HCT116 (cell line): ENCODE results near the gene MTFR1L. TPM values are rescaled to one million over a fixed set of nuclear protein-coding genes. Genes with fewer than 3 reads are reported as not detected.

ENCODE experiments used
- ATAC-seq: fragments of 200-7000 bp; cut with Tn5 transposase; 2 replicates; pipeline ENCODE4 v1.9.1; 2020; ENCODE audit warnings: mild to moderate bottlenecking, moderate library complexity
- BruUV-seq: library from RNA; stranded (reverse); fragments of 400-500 nt; replicated peaks from 2 replicates; lab custom pipeline; 2021; lab: Mats Ljungman, UMichigan
- CTCF ChIA-PET: fragments of 300-600 bp; sonication (Branson Sonifier 250); formaldehyde crosslinking; loops from one replicate; lab custom pipeline; 2021; ENCODE audit warnings: antibody characterized with exemption; lab: Charles Lee
- POLR2A ChIA-PET: fragments of 300-600, 350-600 bp; sonication (Branson Sonifier 250); formaldehyde crosslinking; loops from one replicate; lab custom pipeline; 2021; ENCODE audit warnings: antibody characterized with exemption; lab: Charles Lee
- RAD21 ChIA-PET, 2 experiments: fragments of 300-600 bp; sonication (Branson Sonifier 250); formaldehyde crosslinking; loops; one replicate each; lab custom pipeline; 2023; ENCODE audit warnings: low total read pairs in 2 of 2; ENCODE audit not compliant: uncharacterized antibody in 2 of 2, unreplicated experiment in 2 of 2, low non-redundant PET in 1 of 2; lab: Charles Lee
- DNase-seq: peaks from one replicate; pipeline ENCODE4 v3.0.0-alpha.2; 2010; ENCODE audit warnings: low read depth, low spot score
- H2AFZ ChIP-seq: fragments of 200-600 bp; shearing (Covaris generic), sonication (generic); 2 replicates; pipeline ENCODE4 v1.6.1; 2017; ENCODE audit warnings: low read depth, mixed run types, mixed read lengths, antibody characterized with exemption, low read length; ENCODE audit not compliant: poor library complexity, severe bottlenecking
- H3K27ac ChIP-seq: 2 replicates; pipeline ENCODE4 v1.5.1; 2012; ENCODE audit warnings: low read depth, low read length
- H3K27me3 ChIP-seq: fragments of 200-600 bp; sonication (generic); 2 replicates; pipeline ENCODE4 v1.6.1; 2016; ENCODE audit warnings: mixed run types, low read length, mixed read lengths; ENCODE audit not compliant: insufficient read depth
- H3K36me3 ChIP-seq, 2 experiments: fragments of 200-500 bp in 1 of 2; fragments of 200-600 bp in 1 of 2; sonication (Bioruptor generic) in 1 of 2; sonication (generic) in 1 of 2; 2 replicates each; pipeline versions ENCODE4 v1.5.1 to v1.6.1; 2014 to 2016; ENCODE audit warnings: low read length in 2 of 2, inconsistent platforms in 1 of 2, mixed read lengths in 1 of 2, mixed run types in 1 of 2; ENCODE audit not compliant: insufficient read depth in 2 of 2, control insufficient read depth in 1 of 2
- H3K4me1 ChIP-seq, 2 experiments: fragments of 200-600 bp in 1 of 2; sonication (generic) in 1 of 2; 2 replicates each; pipeline versions ENCODE4 v1.5.1 to v1.6.1; 2012 to 2017; ENCODE audit warnings: low read length in 2 of 2, inconsistent platforms in 1 of 2, mild to moderate bottlenecking in 1 of 2, mixed read lengths in 1 of 2, mixed run types in 1 of 2, moderate library complexity in 1 of 2; ENCODE audit not compliant: insufficient read depth in 2 of 2, control insufficient read depth in 1 of 2
- H3K4me2 ChIP-seq: fragments of 200-600 bp; sonication (generic); 2 replicates; pipeline ENCODE4 v1.6.1; 2017; ENCODE audit warnings: mixed run types, low read length, mixed read lengths
- H3K4me3 ChIP-seq, 2 experiments: fragments of 200-600 bp in 1 of 2; sonication (generic) in 1 of 2; replicated peaks in 1 of 2; 2 replicates each; pipeline ENCODE4 v1.5.1; 2011 to 2016; ENCODE audit warnings: low read length in 2 of 2, control low read depth in 1 of 2, low read depth in 1 of 2, mild to moderate bottlenecking in 1 of 2, mixed read lengths in 1 of 2, mixed run types in 1 of 2
- H3K79me2 ChIP-seq: fragments of 200-600 bp; sonication (generic); 2 replicates; pipeline ENCODE4 v1.6.1; 2017; ENCODE audit warnings: mild to moderate bottlenecking, mixed run types, low read length, moderate library complexity, mixed read lengths; ENCODE audit not compliant: insufficient read depth
- H3K9ac ChIP-seq: fragments of 200-600 bp; sonication (generic); 2 replicates; pipeline ENCODE4 v1.6.1; 2016; ENCODE audit warnings: low read length, mixed read lengths
- H3K9me2 ChIP-seq: fragments of 200-600 bp; sonication (generic), shearing (Covaris generic); 2 replicates; pipeline ENCODE4 v1.6.1; 2017; ENCODE audit warnings: mixed run types, mild to moderate bottlenecking, moderate library complexity; ENCODE audit not compliant: insufficient read depth
- H3K9me3 ChIP-seq, 2 experiments: fragments of 200-500 bp in 1 of 2; fragments of 200-600 bp in 1 of 2; sonication (Bioruptor generic) in 1 of 2; sonication (generic) in 1 of 2; 2 replicates each; pipeline ENCODE4 v1.6.1; 2014 to 2017; ENCODE audit warnings: low read length in 2 of 2, mixed read lengths in 2 of 2, inconsistent platforms in 1 of 2, low read depth in 1 of 2, mild to moderate bottlenecking in 1 of 2, mixed run types in 1 of 2, moderate library complexity in 1 of 2; ENCODE audit not compliant: control insufficient read depth in 1 of 2, insufficient read depth in 1 of 2
- H4K20me1 ChIP-seq: fragments of 200-600 bp; sonication (generic), shearing (Covaris generic); 2 replicates; pipeline ENCODE4 v1.6.1; 2017; ENCODE audit warnings: mixed run types, mild to moderate bottlenecking, moderate library complexity; ENCODE audit not compliant: insufficient read depth
- CBX3 ChIP-seq: IDR thresholded peaks from 2 replicates; pipeline ENCODE4 v1.6.1; 2012; ENCODE audit warnings: low read depth
- CEBPB ChIP-seq: IDR thresholded peaks from 2 replicates; pipeline ENCODE4 v1.6.1; 2012; ENCODE audit warnings: low read depth
- JUND ChIP-seq: IDR thresholded peaks from 2 replicates; pipeline ENCODE4 v1.6.1; 2012
- MAX ChIP-seq: IDR thresholded peaks from 2 replicates; pipeline ENCODE4 v1.6.1; 2012
- POLR2A ChIP-seq: IDR thresholded peaks from 2 replicates; pipeline ENCODE4 v1.7.0; 2011; ENCODE audit warnings: borderline replicate concordance; ENCODE audit not compliant: insufficient read depth, insufficient read length; ENCODE audit errors: extremely low read depth
- SP1 ChIP-seq: IDR thresholded peaks from 2 replicates; pipeline ENCODE4 v1.6.1; 2012; ENCODE audit warnings: low read depth
- TCF7L2 ChIP-seq: IDR thresholded peaks from 2 replicates; pipeline ENCODE4 v1.7.0; 2011; ENCODE audit warnings: borderline replicate concordance, inconsistent platforms; ENCODE audit not compliant: insufficient read depth, insufficient read length; ENCODE audit errors: extremely low read depth
- ZFX ChIP-seq: fragments of 450-650 bp; IDR thresholded peaks from 2 replicates; pipeline ENCODE4 v1.6.1; 2017
- ZNF274 ChIP-seq: fragments of 200-500 bp; sonication (Bioruptor generic); IDR thresholded peaks from 2 replicates; pipeline ENCODE4 v1.6.1; 2014; ENCODE audit warnings: mild to moderate bottlenecking, low read depth, low read length, inconsistent platforms
- intact Hi-C: fragments of 100-400 bp; cut with micrococcal nuclease; formaldehyde crosslinking; loops from 2 replicates; pipeline ENCODE4 v1.10.0; 2022
- total RNA-seq: library from RNA; stranded (reverse); gene quantifications from one replicate; pipeline ENCODE4 v1.2.1, GENCODE V29; 2021; ENCODE audit not compliant: unreplicated experiment
- TF ChIP-seq, protein P1 (sequence below): IDR thresholded peaks from 2 replicates; pipeline ENCODE4 v1.6.1; 2012; ENCODE audit warnings: low read depth

The MTFR1L gene
- total RNA-seq, 1 experiment from 2014 or later: 35.8 TPM

DNA sequence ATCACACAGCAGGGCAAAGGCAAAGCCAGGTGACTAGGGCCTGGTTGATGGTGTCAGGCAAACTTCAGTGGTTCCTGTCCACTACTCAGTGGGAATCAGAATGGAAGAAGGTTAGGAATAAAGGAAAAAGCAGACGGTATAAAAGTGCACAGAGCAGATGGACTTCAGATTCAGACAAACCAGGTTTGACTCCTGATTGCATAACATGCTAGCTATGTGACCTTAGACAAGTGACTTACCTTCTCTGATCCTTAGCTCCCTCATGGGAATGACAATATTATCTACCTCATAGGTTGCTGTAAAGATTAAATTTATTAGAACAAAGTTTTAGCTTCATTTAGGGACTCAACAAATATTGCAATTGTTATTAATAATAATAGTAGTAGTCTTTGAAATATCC, 50.9 kb downstream of the MTFR1L start:
- RAD21 ChIA-PET: no interaction called here
- Histone ChIP-seq H3K79me2 (peaks cover 10% of the 10 kb centered on the region; the same call in 1 of the 2 replicates), H3K27me3 (no peaks in the 10 kb centered on the region), H4K20me1 (no peaks in the 10 kb centered on the region), H3K36me3 (no peaks in the 10 kb centered on the region), H3K4me2 (no peak overlapping the region), H3K4me3 (no peak overlapping the region), H3K9me3 (no peaks in the 10 kb centered on the region), H3K9me2 (no peaks in the 10 kb centered on the region), H3K4me1 (peaks cover 27 to 55% of the 10 kb centered on the region in 2 experiments), H3K27ac (no peak overlapping the region), H2AFZ (no peak overlapping the region), H3K9ac (no peak overlapping the region)
- DNase-seq: no peak
- no TSS peak for BruUV-seq
- ATAC-seq: no peak
- CTCF ChIA-PET: interaction anchor here (0.6 kb wide), 1 partner anchor 25 kb away, joined by 3 read pairs; no protein-coding TSS in a partner anchor
- intact Hi-C loops: no loop called here
- no peak for TF ChIP-seq CBX3
- no peak for TF ChIP-seq SP1
- no peak for TF ChIP-seq POLR2A
- no peak for TF ChIP-seq TCF7L2
- TF ChIP-seq ZFX: no peak
- POLR2A ChIA-PET: no interaction called here

DNA sequence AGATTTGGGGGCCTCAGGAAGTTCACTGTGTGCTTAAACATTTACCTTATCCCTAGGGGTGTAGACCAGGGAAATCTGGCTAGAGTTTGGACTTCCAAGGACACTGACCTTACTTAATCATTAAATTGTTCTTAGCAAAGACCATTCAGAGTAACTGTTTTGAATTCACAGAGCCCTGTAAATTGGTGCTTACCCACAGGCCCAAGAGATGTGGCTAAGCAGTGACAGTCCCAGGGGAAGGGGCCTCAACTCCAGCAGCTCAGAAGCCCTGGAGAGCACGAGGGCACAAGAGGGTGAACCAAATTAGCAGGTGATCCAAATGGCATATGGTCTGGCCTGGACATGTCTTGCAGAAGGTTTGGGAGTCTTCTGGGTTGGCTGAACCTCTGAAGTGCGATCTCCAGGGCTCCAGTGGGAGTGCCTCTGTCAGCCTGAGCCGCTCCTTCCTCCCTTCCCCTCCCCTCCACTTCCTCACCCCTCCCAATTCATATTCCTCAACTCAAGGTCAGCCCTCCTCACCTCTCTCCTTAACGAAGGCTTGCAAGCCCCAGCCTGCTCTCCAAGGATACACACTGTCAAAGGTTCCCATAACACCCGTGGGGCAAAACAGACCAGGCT, 51.4 kb downstream of the MTFR1L start:
- RAD21 ChIA-PET: no interaction called here
- Histone ChIP-seq H3K9me3 (no peaks in the 10 kb centered on the region), H3K79me2 (peaks cover 10% of the 10 kb centered on the region; the same call in 1 of the 2 replicates), H3K27me3 (no peaks in the 10 kb centered on the region), H3K4me1 (peaks cover 30 to 61% of the 10 kb centered on the region in 2 experiments), H3K4me2 (no peak overlapping the region; the same call in 1 of the 2 replicates), H3K9ac (no peak overlapping the region), H2AFZ (no peak overlapping the region), H3K36me3 (no peaks in the 10 kb centered on the region), H4K20me1 (no peaks in the 10 kb centered on the region), H3K27ac (no peak overlapping the region), H3K9me2 (no peaks in the 10 kb centered on the region), H3K4me3 (no peak overlapping the region)
- TF ChIP-seq, protein P1, sequence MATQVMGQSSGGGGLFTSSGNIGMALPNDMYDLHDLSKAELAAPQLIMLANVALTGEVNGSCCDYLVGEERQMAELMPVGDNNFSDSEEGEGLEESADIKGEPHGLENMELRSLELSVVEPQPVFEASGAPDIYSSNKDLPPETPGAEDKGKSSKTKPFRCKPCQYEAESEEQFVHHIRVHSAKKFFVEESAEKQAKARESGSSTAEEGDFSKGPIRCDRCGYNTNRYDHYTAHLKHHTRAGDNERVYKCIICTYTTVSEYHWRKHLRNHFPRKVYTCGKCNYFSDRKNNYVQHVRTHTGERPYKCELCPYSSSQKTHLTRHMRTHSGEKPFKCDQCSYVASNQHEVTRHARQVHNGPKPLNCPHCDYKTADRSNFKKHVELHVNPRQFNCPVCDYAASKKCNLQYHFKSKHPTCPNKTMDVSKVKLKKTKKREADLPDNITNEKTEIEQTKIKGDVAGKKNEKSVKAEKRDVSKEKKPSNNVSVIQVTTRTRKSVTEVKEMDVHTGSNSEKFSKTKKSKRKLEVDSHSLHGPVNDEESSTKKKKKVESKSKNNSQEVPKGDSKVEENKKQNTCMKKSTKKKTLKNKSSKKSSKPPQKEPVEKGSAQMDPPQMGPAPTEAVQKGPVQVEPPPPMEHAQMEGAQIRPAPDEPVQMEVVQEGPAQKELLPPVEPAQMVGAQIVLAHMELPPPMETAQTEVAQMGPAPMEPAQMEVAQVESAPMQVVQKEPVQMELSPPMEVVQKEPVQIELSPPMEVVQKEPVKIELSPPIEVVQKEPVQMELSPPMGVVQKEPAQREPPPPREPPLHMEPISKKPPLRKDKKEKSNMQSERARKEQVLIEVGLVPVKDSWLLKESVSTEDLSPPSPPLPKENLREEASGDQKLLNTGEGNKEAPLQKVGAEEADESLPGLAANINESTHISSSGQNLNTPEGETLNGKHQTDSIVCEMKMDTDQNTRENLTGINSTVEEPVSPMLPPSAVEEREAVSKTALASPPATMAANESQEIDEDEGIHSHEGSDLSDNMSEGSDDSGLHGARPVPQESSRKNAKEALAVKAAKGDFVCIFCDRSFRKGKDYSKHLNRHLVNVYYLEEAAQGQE: no peak
- TF ChIP-seq MAX: no peak
- TF ChIP-seq ZNF274: no peak
- TF ChIP-seq CEBPB: no peak
- TF ChIP-seq JUND: no peak
- TF ChIP-seq TCF7L2: no peak
- CTCF ChIA-PET: interaction anchor here (0.6 kb wide), 1 partner anchor 24 kb away, joined by 3 read pairs; no protein-coding TSS in a partner anchor
- DNase-seq (no peak), ATAC-seq (no peak)
- no TSS peak for BruUV-seq
- intact Hi-C loops: no loop called here
- POLR2A ChIA-PET: no interaction called here
